Thyroid gland (tissue), 4 donors: ENCODE results near the gene UTP15.

Source experiments
- CTCF ChIP-seq, 6 experiments: fragments of 200-600 bp in 3 of 6; fragments of 450-650 bp in 3 of 6; sonication (generic) in 3 of 6; IDR thresholded peaks; one replicate each; pipeline ENCODE4 v1.5.1; 2016 to 2019; ENCODE audit warnings: antibody characterized with exemption in 6 of 6, mild to moderate bottlenecking in 2 of 6, inconsistent platforms in 1 of 6, moderate library complexity in 1 of 6
- POLR2A ChIP-seq, 2 donors: fragments of 450-650 bp; IDR thresholded peaks; one replicate each; pipeline ENCODE4 v1.6.1; 2017; ENCODE audit warnings: antibody characterized with exemption in 2 of 2, mild to moderate bottlenecking in 2 of 2, moderate library complexity in 1 of 2

- no peak for TF ChIP-seq CTCF (IDR thresholded peaks at IDR 0.05)
- no peak for TF ChIP-seq POLR2A (IDR thresholded peaks at IDR 0.05)
These were observed 34.2 kb upstream of the UTP15 start for GRCh38 chr5:73531356-73531755.
